NB4 (cell line): ENCODE data around the gene LRCOL1.

Experiments used
- DNase-seq: peaks from one replicate; pipeline ENCODE4 v3.0.0; 2010; ENCODE audit warnings: low read depth
- H3K4me3 ChIP-seq: one replicate; pipeline ENCODE4 v1.5.1; 2011; ENCODE audit warnings: mild to moderate bottlenecking, low read depth, low read length, moderate library complexity
- MYC ChIP-seq: IDR thresholded peaks from 2 replicates; pipeline ENCODE4 v1.6.1; 2011; ENCODE audit warnings: low read depth, low read length
- POLR2A ChIP-seq: IDR thresholded peaks from 2 replicates; pipeline ENCODE4 v1.6.1; 2011; ENCODE audit warnings: mild to moderate bottlenecking; ENCODE audit not compliant: insufficient read length; ENCODE audit errors: extremely low read depth
- TF ChIP-seq, protein P1 (sequence below): IDR thresholded peaks from 2 replicates; pipeline ENCODE4 v1.6.1; 2011; ENCODE audit warnings: low read depth, low read length
- TF ChIP-seq, protein P2 (sequence below): IDR thresholded peaks from one replicate; pipeline ENCODE4 v1.5.1; 2012; ENCODE audit warnings: low read depth, low read length

The LRCOL1 gene

DNA sequence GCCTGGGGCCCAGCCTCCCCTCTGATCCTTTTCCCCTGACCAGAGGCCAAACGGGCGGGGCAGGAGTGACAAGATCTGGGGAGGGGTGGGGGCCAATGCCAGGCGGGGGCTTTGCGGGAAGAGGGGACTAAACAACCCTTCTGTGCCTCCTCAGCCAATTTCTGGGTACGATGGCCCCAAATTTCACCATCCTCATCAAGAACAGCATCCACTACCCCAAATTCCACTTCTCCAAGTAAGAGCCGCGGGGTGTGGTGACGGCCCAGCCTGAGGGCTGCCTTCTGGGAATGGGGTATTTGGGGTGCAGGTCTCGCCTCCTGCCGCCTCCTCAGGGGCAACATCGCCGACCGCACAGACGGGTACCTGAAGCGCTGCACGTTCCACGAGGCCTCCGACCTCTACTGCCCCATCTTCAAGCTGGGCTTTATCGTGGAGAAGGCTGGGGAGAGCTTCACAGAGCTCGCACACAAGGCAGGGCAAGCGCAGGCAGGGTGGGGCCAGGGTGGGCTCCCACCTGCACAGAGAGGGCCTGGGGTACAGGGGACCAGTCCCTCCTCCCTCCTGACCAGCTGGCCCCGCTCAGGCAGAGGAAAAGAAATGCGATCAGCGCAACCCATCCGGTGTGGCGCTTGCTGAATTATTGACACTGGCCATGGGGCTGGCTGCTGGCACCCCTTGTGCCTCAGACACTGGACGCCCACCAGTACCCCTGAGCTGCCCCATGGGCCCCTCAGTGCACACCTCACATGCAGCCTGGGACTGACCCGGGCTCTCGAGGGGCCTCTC is 9.9 kb upstream of the LRCOL1 start:
- no peak overlapping the region for H3K4me3 ChIP-seq
- DNase-seq = no peak
- TF ChIP-seq, protein P1, sequence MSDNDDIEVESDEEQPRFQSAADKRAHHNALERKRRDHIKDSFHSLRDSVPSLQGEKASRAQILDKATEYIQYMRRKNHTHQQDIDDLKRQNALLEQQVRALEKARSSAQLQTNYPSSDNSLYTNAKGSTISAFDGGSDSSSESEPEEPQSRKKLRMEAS = no peak
- TF ChIP-seq POLR2A (no peak), MYC (no peak)
- TF ChIP-seq, protein P2, sequence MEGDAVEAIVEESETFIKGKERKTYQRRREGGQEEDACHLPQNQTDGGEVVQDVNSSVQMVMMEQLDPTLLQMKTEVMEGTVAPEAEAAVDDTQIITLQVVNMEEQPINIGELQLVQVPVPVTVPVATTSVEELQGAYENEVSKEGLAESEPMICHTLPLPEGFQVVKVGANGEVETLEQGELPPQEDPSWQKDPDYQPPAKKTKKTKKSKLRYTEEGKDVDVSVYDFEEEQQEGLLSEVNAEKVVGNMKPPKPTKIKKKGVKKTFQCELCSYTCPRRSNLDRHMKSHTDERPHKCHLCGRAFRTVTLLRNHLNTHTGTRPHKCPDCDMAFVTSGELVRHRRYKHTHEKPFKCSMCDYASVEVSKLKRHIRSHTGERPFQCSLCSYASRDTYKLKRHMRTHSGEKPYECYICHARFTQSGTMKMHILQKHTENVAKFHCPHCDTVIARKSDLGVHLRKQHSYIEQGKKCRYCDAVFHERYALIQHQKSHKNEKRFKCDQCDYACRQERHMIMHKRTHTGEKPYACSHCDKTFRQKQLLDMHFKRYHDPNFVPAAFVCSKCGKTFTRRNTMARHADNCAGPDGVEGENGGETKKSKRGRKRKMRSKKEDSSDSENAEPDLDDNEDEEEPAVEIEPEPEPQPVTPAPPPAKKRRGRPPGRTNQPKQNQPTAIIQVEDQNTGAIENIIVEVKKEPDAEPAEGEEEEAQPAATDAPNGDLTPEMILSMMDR = no peak

- H3K4me3 ChIP-seq = no peak overlapping the region
- DNase-seq = no peak
- TF ChIP-seq POLR2A = no peak
Measured at GRCh38 chr12:132619386-132620112, 9.2 kb upstream of the LRCOL1 start.

DNA sequence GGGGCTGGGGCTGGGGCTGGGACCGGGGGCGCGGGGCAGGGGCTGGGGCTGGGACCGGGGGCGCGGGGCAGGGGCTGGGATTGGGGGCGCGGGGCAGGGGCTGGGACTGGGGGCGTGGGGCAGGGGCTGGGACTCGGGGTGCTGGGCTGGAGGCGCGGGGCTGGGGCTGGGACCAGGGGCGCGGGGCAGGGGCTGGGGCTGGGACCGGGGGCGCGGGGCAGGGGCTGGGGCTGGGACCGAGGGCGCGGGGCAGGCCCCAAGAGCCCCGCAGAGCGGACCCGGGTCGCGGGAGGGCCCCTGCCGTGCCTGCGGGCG is 8.6 kb upstream of the LRCOL1 start:
- TF ChIP-seq POLR2A (no peak), MYC (no peak)
- TF ChIP-seq, protein P2 = no peak
- TF ChIP-seq, protein P1 = no peak

DNA sequence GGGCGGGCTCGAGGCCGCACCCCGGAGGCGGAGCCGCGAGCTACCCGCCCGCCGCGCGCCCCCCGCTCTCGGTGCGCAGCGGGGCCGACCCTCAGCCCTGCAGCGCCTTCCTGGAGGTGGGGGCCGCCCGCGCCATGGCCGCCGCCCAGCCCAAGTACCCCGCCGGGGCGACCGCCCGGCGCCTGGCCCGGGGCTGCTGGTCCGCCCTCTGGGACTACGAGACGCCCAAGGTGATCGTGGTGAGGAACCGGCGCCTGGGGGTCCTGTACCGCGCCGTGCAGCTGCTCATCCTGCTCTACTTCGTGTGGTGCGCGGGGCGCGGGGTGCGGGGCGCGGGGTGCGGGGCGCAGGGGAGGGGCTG is 8.3 kb upstream of the LRCOL1 start, which contains the start of gene P2RX2:
P2RX2 (plus strand) TSS at position 94 of the 361 bp plus-strand sequence; CDS start at position 135, 41 bp downstream.
- DNase-seq = no peak
- H3K4me3 ChIP-seq = no peak within 1 kb of the TSS
- TF ChIP-seq, protein P2 = no peak
- TF ChIP-seq MYC = no peak
- TF ChIP-seq, protein P1 = no peak

More for the DNA sequence above, 8.6 kb upstream of the LRCOL1 start:
- no peak overlapping the region for H3K4me3 ChIP-seq
- DNase-seq = no peak

DNA sequence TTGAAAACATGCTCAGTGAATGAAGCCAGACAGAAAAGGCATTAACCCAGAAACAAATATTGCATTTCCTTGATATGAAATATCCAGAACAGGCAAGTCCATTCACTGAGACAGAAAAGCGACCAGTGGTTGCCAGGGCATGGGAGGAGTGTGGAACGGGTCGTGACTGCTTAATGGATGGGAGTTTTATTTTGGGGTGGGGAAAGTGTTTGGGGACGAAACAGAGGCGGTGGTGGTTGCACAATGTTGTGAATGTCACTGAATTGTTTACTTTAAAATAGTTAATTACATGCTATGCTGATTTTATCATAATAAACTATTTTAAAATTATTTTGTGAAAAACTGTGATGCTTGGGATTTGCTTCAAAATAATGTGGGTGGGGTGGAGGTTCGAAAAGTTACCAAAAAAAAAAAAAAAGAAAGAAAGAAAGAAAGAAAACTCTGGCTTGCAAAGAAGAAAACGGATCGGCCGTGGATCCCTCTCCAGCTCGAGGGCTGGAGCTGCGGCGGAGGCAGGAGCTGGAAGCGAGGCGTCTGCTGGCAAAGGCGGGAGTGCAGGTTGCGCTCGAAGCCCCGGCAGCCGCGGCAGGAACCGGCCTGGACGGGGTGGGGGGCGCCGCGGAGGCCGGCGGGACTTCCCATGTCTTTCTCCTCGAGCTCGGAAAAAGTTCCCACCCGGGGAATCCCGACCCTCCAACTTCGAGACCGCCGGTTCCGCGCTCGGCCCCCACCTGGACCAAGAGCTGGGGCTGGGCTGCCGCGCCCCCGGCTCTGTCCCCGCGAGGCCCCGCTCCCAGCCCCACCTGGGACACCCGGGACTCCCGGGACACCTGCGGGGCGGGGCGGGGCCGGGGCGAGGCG is 7.7 kb upstream of the LRCOL1 start:
- DNase-seq = no peak
- TF ChIP-seq, protein P1 = no peak
- TF ChIP-seq MYC (no peak), POLR2A (no peak)
- TF ChIP-seq, protein P2 = no peak
- no peak overlapping the region for H3K4me3 ChIP-seq
